Hepatocyte (in vitro differentiated cells): ENCODE data around the gene ZKSCAN1. TPM values are rescaled to one million over a fixed set of nuclear protein-coding genes. Genes with fewer than 3 reads are reported as not detected.

Experiments used
- DNase-seq: peaks from one replicate; pipeline ENCODE4 v3.0.0-alpha.2; 2016; ENCODE audit warnings: low spot score
- H2AFZ ChIP-seq: fragments of 200-600 bp; sonication (generic); 2 replicates; pipeline ENCODE4 v1.6.0; 2016; ENCODE audit warnings: antibody characterized with exemption, mild to moderate bottlenecking
- H3K27ac ChIP-seq: fragments of 200-600 bp; sonication (generic); 2 replicates; pipeline ENCODE4 v1.5.1; 2016; ENCODE audit warnings: mild to moderate bottlenecking
- H3K27me3 ChIP-seq: fragments of 200-600 bp; sonication (generic); 2 replicates; pipeline ENCODE4 v1.6.1; 2016
- H3K36me3 ChIP-seq: fragments of 200-600 bp; sonication (generic); replicated peaks from 2 replicates; pipeline ENCODE4 v1.5.1; 2016; ENCODE audit warnings: low read depth; ENCODE audit not compliant: insufficient read depth
- H3K4me1 ChIP-seq: fragments of 200-600 bp; sonication (generic); 2 replicates; pipeline ENCODE4 v1.5.1; 2016; ENCODE audit warnings: mild to moderate bottlenecking, moderate library complexity; ENCODE audit not compliant: insufficient read depth
- H3K4me2 ChIP-seq: fragments of 200-600 bp; sonication (generic); 2 replicates; pipeline ENCODE4 v1.6.0; 2016
- H3K4me3 ChIP-seq: fragments of 200-600 bp; sonication (generic); 2 replicates; pipeline ENCODE4 v1.5.1; 2016; ENCODE audit warnings: mild to moderate bottlenecking
- H3K79me2 ChIP-seq: fragments of 200-600 bp; sonication (generic); 2 replicates; pipeline ENCODE4 v1.6.0; 2017; ENCODE audit warnings: mild to moderate bottlenecking
- H3K9me2 ChIP-seq: fragments of 200-600 bp; sonication (generic); replicated peaks from 2 replicates; pipeline ENCODE4 v1.6.0; 2017; ENCODE audit warnings: mild to moderate bottlenecking; ENCODE audit not compliant: insufficient read depth
- H3K9me3 ChIP-seq: fragments of 200-600 bp; sonication (generic); 2 replicates; pipeline ENCODE4 v1.5.1; 2016; ENCODE audit warnings: low read depth, mild to moderate bottlenecking
- H4K20me1 ChIP-seq: fragments of 200-600 bp; sonication (generic); 2 replicates; pipeline ENCODE4 v1.6.0; 2016; ENCODE audit warnings: mild to moderate bottlenecking; ENCODE audit not compliant: insufficient read depth, poor library complexity, severe bottlenecking
- EZH2 ChIP-seq: fragments of 200-600 bp; sonication (generic); IDR thresholded peaks from 2 replicates; pipeline ENCODE4 v1.6.1; 2016; ENCODE audit warnings: antibody characterized with exemption, mild to moderate bottlenecking, borderline replicate concordance
- EZH2phosphoT487 ChIP-seq: fragments of 200-600 bp; sonication (generic); IDR thresholded peaks from one replicate; pipeline ENCODE4 v1.6.1; 2018; ENCODE audit warnings: antibody characterized with exemption, mild to moderate bottlenecking, low read depth, moderate library complexity; ENCODE audit not compliant: unreplicated experiment, severe bottlenecking
- WGBS: methylation state at CpG from one replicate; pipeline ENCODE4 v1.1.6; 2016; ENCODE audit warnings: low lambda C conversion rate; ENCODE audit errors: missing lambda C conversion rate; 5-methylcytosine and 5-hydroxymethylcytosine counted together
- polyA plus RNA-seq: library from polyadenylated mRNA; unstranded; fragments of >200 nt; fragmentation: Nextera tagmentation; extraction: Ambion mirVana; gene quantifications from 2 replicates; pipeline ENCODE4 v1.2.1, GENCODE V29; 2016
- total RNA-seq: library from RNA; depleted of rRNA; stranded (reverse); fragments of >200 nt; gene quantifications from 2 replicates; pipeline ENCODE4 v1.2.3, GENCODE V29; 2014
- TF ChIP-seq, protein P1 (sequence below): fragments of 200-600 bp; sonication (generic); IDR thresholded peaks from 2 replicates; pipeline ENCODE4 v1.5.1; 2016; ENCODE audit warnings: antibody characterized with exemption, mild to moderate bottlenecking; ENCODE audit not compliant: poor library complexity

The ZKSCAN1 gene
- total and polyA plus RNA-seq, 2 experiments from 2014 or later, result 27.0 to 44.0 TPM

DNA sequence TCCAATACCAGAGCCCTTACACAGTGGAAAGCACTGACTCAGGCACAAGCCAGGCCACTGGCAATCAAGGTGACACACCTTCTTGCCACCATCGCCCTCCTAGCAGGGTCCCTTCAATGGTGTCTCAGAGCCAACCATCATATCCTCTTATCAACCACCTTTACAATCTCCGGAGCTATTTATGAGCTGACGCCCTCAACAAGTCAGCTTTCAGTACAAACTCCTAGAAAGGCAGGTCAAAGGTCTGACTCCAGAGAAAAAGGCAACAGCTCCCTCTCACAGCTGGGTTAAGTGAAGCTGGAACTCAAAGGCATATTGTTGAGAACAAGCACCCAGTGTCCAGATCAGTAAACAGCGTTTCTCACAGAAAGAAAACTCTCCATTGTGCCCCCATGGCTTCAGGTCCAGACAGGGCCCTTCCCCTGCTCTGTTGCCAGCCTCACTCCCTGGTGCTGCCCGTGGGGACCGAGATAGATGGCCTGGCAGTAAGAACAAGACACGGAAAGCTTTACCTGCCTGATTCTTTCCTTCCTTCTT is 63.7 kb downstream of the ZKSCAN1 start:
- 75% methylated on average over 7 of the region's 7 CpGs for WGBS
- peaks cover 35% of the 10 kb centered on the region for H3K4me1 ChIP-seq
- H3K27me3 ChIP-seq, result no peaks in the 10 kb centered on the region
- H3K36me3 ChIP-seq, result peaks cover 24% of the 10 kb centered on the region
- peaks cover 17% of the 10 kb centered on the region for H4K20me1 ChIP-seq
- H3K9me2 ChIP-seq, result no peaks in the 10 kb centered on the region
- peak; percentile 69 for DNase-seq
- H3K27ac ChIP-seq, result peak overlapping the region; percentile 92
- no peak overlapping the region for H2AFZ ChIP-seq
- H3K9me3 ChIP-seq, result peaks cover 5% of the 10 kb centered on the region
- peaks cover 72% of the 10 kb centered on the region for H3K79me2 ChIP-seq
- H3K4me2 ChIP-seq, result peak overlapping the region; percentile 90
- TF ChIP-seq EZH2phosphoT487, result no peak
- TF ChIP-seq, protein P1, sequence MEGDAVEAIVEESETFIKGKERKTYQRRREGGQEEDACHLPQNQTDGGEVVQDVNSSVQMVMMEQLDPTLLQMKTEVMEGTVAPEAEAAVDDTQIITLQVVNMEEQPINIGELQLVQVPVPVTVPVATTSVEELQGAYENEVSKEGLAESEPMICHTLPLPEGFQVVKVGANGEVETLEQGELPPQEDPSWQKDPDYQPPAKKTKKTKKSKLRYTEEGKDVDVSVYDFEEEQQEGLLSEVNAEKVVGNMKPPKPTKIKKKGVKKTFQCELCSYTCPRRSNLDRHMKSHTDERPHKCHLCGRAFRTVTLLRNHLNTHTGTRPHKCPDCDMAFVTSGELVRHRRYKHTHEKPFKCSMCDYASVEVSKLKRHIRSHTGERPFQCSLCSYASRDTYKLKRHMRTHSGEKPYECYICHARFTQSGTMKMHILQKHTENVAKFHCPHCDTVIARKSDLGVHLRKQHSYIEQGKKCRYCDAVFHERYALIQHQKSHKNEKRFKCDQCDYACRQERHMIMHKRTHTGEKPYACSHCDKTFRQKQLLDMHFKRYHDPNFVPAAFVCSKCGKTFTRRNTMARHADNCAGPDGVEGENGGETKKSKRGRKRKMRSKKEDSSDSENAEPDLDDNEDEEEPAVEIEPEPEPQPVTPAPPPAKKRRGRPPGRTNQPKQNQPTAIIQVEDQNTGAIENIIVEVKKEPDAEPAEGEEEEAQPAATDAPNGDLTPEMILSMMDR, result no peak
- no peak for TF ChIP-seq EZH2
- H3K4me3 ChIP-seq, result peak overlapping the region; percentile 77

DNA sequence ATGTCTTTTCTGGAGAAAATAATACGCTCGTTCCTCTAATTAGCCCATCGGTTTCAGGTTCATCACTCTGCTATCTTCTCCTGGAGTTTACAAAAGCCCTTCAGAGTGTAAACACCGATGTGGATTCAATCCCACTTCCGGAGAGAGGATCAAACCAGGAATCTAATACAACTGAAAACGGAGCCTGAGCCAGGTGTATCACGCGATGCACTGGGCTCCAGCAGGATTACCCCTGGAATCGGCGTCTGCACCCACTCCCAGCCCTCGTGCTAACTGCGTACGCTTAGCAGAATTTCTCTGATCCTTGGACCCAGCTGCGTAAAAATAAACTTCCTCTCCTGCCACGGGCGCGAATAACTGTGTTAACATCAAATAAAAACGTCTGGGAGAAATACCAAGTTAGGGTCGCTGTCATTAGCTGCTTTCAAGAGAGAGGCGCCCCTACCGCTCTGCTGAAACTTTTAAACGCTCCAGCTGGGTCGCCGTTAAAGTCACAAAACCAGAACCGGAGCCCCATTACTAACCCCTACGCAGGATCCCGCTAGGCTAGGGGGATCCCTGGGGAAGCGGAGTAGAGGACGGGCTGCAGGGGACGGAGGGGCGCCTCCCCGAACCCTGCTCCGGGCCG is 65.6 kb downstream of the ZKSCAN1 start:
- no peaks in the 10 kb centered on the region for H3K9me3 ChIP-seq
- TF ChIP-seq, protein P1, result no peak
- TF ChIP-seq EZH2phosphoT487, result no peak
- no peak for TF ChIP-seq EZH2
- H3K4me3 ChIP-seq, result peak overlapping the region; percentile 77
- H3K27ac ChIP-seq, result peak overlapping the region; percentile 92
- peaks cover 9% of the 10 kb centered on the region for H3K36me3 ChIP-seq
- no peaks in the 10 kb centered on the region for H3K9me2 ChIP-seq
- peak overlapping the region; percentile 90 for H3K4me2 ChIP-seq
- peaks cover 54% of the 10 kb centered on the region for H3K79me2 ChIP-seq
- no peaks in the 10 kb centered on the region for H3K27me3 ChIP-seq
- H2AFZ ChIP-seq, result peak overlapping the region; percentile 37
- peak; percentile 68 for DNase-seq
- peaks cover 17% of the 10 kb centered on the region for H4K20me1 ChIP-seq
- H3K4me1 ChIP-seq, result peaks cover 35% of the 10 kb centered on the region
- WGBS, result 1% methylated on average over 33 of the region's 34 CpGs

DNA sequence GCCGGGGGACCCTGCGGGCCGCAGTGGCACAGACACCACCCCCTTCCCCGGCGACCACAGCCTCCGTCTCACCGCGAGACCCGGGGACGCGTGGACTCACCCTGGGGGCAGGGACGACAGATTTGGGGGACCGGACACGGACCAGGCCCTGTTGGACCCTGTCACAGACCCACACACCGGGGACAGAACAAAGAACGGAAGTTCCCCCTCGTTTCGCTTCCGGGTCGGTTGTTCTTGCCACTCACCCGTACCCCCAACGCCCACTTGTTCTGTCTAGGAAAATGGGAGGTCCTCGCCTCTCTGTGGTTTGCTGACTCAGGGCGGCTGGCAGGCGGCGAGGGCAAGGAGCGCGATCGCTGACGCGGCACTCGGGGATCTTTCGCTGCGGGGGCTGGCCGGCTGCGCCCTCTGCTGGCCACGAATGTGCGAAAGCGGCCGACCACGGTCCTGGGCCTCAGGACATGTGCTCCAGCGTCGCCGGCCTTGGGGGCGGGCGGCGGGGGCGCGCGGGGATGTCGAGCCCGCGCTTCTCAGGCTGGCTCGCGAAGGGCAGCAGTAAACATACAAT is 66.2 kb downstream of the ZKSCAN1 start, which contains the start of gene ZNF3:
TSS of gene ZNF3 (minus strand) at position 189 of the 568 bp plus-strand sequence. CDS start 4,366 bp downstream, outside the sequence.
- Histone ChIP-seq H3K27ac (peak within 1 kb of the TSS; percentile 92), H4K20me1 (peaks cover 17% of the 10 kb centered on the region), H3K4me3 (peak within 1 kb of the TSS; percentile 77), H3K27me3 (no peaks in the 10 kb centered on the region), H3K4me1 (peaks cover 35% of the 10 kb centered on the region), H3K9me3 (no peaks in the 10 kb centered on the region), H2AFZ (peak within 1 kb of the TSS; percentile 37), H3K79me2 (peaks cover 48% of the 10 kb centered on the region), H3K9me2 (no peaks in the 10 kb centered on the region), H3K36me3 (peaks cover 7% of the 10 kb centered on the region), H3K4me2 (peak within 1 kb of the TSS; percentile 90)
- TF ChIP-seq, protein P1, result peak; percentile 99
- TF ChIP-seq EZH2phosphoT487, result no peak
- peak; percentile 99 for DNase-seq
- WGBS, result under 1% methylated on average over 45 of the region's 55 CpGs
